SK-N-MC (cell line): ENCODE data around the gene LRCH1.

ENCODE experiments used
- EZH2 ChIP-seq: fragments of 200-600 bp; sonication (generic); IDR thresholded peaks from one replicate; pipeline ENCODE4 v1.6.1; 2017; ENCODE audit warnings: antibody characterized with exemption
- POLR2AphosphoS5 ChIP-seq: IDR thresholded peaks from 2 replicates; pipeline ENCODE4 v1.6.1; 2012; ENCODE audit warnings: mild to moderate bottlenecking, low read depth, low read length, borderline replicate concordance

DNA sequence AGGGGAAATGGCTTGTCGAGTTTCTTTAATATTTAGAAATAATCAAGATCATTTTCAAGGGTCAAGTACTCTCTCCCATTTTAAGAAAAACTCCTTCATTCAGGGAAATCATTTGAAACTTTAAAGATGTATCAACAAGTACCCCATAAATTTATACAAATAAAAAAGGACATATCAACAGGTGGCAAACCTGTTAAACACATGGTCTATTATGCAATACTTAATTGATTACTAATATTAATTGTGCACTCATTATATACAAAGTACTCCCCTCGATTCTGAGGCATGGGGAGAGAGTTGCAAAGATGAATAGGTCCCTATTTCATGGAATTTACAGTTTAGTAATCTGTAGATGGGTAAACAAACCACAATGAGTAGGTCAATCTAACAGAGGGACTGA lies 2.1 kb upstream of the LRCH1 start:
- no peak for TF ChIP-seq EZH2
- no peak for TF ChIP-seq POLR2AphosphoS5
